Measurements from ENCODE around the gene TNPO3.

Gene TNPO3

DNA sequence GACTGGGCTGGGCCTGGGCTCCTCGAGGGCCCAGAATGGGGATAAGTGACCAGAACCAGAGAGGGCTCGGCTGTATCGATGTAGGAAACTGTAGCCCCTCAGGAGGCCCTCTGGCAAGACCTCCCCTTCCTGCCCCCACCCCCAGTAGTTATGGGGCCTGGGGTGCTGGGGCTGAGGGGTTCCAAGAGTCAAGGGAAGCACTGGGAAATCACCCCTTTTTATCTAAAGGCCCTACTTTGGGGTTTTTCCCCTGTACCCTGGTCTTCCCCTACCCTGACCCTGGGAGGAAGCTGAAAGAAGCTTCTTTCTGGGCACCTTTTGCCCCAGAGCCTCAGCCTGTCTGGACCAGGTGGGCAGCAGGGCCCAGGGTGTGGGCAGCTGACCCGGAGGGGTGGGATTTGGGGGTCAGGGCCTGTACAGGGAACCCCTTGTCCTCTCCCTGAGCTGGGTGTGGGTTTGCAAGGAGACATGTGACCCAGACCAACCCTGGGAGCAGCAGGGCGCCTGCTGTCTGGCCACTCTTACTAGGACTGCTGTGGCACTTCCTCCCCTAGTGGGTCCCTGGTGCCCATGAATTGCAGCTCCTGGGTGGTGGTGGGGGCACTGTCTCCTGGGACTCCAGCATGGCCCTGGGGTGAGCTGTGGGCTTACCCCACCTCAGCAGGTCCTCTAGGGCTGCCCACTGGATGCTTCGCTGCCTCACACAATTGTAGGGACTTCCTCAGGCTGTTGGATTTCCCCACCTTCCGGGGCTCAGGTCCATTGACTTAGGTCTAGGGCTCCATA, 115.6 kb downstream of the TNPO3 start:
- TF ChIP-seq, protein P1, sequence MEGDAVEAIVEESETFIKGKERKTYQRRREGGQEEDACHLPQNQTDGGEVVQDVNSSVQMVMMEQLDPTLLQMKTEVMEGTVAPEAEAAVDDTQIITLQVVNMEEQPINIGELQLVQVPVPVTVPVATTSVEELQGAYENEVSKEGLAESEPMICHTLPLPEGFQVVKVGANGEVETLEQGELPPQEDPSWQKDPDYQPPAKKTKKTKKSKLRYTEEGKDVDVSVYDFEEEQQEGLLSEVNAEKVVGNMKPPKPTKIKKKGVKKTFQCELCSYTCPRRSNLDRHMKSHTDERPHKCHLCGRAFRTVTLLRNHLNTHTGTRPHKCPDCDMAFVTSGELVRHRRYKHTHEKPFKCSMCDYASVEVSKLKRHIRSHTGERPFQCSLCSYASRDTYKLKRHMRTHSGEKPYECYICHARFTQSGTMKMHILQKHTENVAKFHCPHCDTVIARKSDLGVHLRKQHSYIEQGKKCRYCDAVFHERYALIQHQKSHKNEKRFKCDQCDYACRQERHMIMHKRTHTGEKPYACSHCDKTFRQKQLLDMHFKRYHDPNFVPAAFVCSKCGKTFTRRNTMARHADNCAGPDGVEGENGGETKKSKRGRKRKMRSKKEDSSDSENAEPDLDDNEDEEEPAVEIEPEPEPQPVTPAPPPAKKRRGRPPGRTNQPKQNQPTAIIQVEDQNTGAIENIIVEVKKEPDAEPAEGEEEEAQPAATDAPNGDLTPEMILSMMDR (IDR thresholded peaks at IDR 0.05; ENCODE audit: control insufficient read depth, extremely low read depth, insufficient read depth): no peak
- DNase-seq (ENCODE audit: low read depth): no peak
- H3K4me3 ChIP-seq (ENCODE audit: low read depth, low read length): peak overlapping the region; percentile 74

DNA sequence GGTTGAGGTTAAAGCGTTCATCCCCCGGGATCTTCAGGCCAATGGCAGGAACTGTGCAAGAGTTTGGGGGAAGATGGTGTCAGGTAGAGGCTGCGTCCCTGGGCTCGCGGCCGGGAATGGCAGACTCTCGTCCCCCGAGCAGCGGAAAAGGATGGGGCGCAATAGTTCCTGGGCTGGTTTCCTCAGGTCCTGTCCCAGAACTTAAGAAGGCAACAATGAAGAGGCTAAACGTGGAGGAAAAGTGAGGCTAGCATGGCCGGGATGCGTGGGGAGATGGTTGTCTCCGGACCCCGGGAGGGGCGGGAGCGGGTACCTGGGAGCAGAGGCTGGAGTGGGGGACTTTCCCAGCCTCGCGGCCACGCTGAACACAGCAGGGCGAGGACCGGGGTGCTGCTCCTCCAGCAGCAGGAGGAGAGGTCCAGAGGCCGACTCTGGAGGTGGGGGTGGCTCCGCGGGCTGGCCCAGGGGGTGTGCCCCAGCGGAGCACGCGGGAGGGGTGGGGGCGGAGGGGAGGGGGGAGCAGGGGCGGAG, 116.3 kb downstream of the TNPO3 start:
- H3K4me3 ChIP-seq (ENCODE audit: low read depth, low read length): peak overlapping the region; percentile 74
- TF ChIP-seq, protein P1 (IDR thresholded peaks at IDR 0.05; ENCODE audit: control insufficient read depth, extremely low read depth, insufficient read depth): no peak
- no peak for DNase-seq (ENCODE audit: low read depth)

DNA sequence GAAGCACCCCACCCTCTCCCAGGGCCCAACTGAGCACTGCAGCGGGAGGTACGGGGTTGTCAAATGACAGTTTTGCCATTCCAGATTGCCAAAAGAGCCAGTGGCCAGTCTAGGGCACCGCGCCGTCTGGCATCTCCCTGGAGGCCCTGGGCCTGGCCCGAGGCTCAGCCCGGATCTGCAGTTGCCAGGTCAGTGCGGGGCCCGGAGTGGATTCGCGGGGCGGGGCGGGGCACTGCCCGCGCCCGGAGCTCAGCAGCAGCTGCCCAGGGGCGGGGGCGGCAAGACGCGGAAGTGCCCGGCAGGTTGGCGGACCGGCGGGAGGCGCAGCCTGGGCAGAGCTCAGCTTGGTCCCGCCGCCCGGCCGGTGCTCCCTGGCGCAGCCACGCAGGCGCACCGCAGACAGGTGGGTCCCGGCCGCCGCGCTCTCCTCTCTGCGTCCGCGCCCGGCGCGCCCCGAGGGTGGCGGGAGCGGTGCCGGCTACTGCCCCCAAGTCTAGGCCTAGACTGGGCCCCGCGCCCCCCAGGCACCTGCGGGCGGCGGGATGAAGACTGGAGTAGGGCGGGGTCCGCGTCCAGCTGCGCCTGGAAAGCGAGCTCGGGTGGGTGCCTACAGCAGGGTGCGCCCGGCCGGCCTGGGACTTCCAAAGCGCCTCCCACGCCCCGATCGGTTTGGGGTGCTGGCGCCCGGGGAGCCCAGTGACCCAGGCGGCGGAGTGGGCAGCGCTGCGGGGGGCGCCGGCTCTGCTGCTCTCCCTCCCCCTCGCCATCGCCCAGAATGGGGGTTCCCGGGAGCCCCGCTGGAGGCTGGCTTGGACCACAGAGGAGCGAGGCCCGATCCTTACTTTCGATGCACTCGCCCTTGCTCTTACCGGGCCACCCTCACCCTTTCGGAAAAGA, 117.0 kb downstream of the TNPO3 start, which contains the start of gene IRF5:
Gene IRF5 (plus strand): TSS at position 281 of the 897 bp plus-strand sequence. CDS start 4,155 bp downstream, outside the sequence.
- TF ChIP-seq, protein P1 (IDR thresholded peaks at IDR 0.05; ENCODE audit: control insufficient read depth, extremely low read depth, insufficient read depth): 0 out of 2 replicates have a peak, but pooled peaks have one; percentile 16
- peak; percentile 54 for DNase-seq (ENCODE audit: low read depth)
- H3K4me3 ChIP-seq (ENCODE audit: low read depth, low read length): peak within 1 kb of the TSS; percentile 74

DNA sequence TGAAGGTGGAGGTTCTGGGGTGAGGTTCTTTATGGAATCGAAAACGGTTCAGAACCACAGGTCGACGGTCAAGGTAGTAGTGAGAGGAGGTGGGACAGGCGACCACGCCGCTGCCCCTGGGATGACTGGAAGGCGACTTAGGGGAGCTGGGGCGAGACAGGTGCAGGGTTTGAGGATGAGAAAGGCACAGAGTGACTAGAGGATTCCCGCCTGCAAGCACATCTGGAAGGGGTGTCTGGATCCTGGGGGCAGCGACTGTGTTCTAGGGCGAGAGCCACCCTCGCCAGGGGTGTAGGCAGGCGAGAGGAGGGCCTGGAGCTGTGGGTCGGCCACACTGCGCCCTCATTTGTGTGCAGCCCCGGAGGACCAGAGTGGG, 117.7 kb downstream of the TNPO3 start:
- no peak for DNase-seq (ENCODE audit: low read depth)
- TF ChIP-seq, protein P1 (IDR thresholded peaks at IDR 0.05; ENCODE audit: control insufficient read depth, extremely low read depth, insufficient read depth): no peak
- peak overlapping the region; percentile 74 for H3K4me3 ChIP-seq (ENCODE audit: low read depth, low read length)

DNA sequence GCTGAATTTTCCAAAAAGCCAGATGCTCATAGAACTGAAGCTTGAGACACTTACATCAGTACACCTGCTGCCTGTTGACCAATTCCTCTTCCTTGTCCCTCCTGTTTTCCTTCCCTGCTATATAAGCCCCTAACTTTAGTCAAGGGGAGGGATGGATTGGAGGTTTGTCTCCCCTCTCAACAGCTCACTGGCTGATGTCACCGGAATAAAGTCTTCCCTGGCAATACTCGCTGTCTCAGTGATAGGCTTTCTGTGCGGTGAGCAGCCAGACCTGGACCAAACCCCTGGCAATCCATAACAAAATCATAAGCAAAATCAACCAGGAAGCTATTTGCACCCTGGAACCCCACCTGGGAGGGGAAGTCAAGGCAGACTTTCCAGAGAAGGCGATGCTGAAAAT, 118.1 kb downstream of the TNPO3 start:
- H3K4me3 ChIP-seq (ENCODE audit: low read depth, low read length): no peak overlapping the region
- TF ChIP-seq, protein P1 (IDR thresholded peaks at IDR 0.05; ENCODE audit: control insufficient read depth, extremely low read depth, insufficient read depth): no peak

DNA sequence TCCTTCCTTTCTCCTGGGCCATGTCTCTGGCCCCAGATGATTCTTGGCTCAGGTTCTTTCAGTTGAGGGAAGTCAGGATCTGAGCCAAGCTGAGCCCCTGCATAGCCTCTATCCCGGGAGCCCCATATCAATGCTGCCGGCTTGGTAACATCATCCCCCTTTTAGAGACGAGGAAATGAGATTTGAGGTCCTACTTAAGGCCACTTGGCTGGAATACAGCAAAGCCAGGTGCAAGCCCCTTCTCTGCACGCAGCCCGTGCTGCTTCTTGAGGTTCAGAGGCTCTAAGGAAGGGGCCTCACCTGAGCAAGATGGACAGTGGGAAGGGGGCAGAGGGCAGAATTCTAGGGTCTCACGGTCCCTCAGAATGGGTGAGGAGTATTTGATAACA, 119.6 kb downstream of the TNPO3 start:
- H3K4me3 ChIP-seq (ENCODE audit: low read depth, low read length): no peak overlapping the region
- TF ChIP-seq, protein P1 (IDR thresholded peaks at IDR 0.05; ENCODE audit: control insufficient read depth, extremely low read depth, insufficient read depth): no peak
- DNase-seq (ENCODE audit: low read depth): no peak

More for the DNA sequence above, 118.1 kb downstream of the TNPO3 start:
- no peak for DNase-seq (ENCODE audit: low read depth)
